IMR-90 (cell line): ENCODE measurements around the gene PIGN. TPM values are rescaled to one million over a fixed set of nuclear protein-coding genes. Genes with fewer than 3 reads are reported as not detected.

Experiments
- ATAC-seq: fragments of 200-7000 bp; cut with Tn5 transposase; 2 replicates; pipeline ENCODE4 v1.9.1; 2020; ENCODE audit warnings: low read depth, mild to moderate bottlenecking, moderate library complexity
- Bru-seq: library from RNA; stranded (reverse); fragments of 400-500 nt; gene quantifications from one replicate; lab custom pipeline; 2021; lab: Mats Ljungman, UMichigan
- BruChase-seq, 2 experiments: library from RNA; stranded (reverse); fragments of 400-500 nt; gene quantifications; one replicate each; lab custom pipeline; 2021; lab: Mats Ljungman, UMichigan
- BruUV-seq: library from RNA; stranded (reverse); fragments of 400-500 nt; replicated peaks from 2 replicates; lab custom pipeline; 2021; lab: Mats Ljungman, UMichigan
- CTCF ChIA-PET: fragments of 300-600 bp; formaldehyde crosslinking; extraction: SDS; loops from one replicate; lab custom pipeline; 2021; ENCODE audit warnings: antibody characterized with exemption; lab: Yijun Ruan, JAX
- POLR2A ChIA-PET: fragments of 300-600 bp; sonication (Branson Sonifier 250); formaldehyde crosslinking; loops from one replicate; lab custom pipeline; 2022; ENCODE audit warnings: antibody characterized with exemption; ENCODE audit not compliant: unreplicated experiment; lab: Charles Lee
- DNase-seq: peaks from one replicate; pipeline ENCODE4 v3.0.0; 2013
- H2AFZ ChIP-seq: replicated peaks from 2 replicates; pipeline ENCODE3; 2013; ENCODE audit warnings: low read length, mild to moderate bottlenecking; ENCODE audit not compliant: poor library complexity
- H2AK5ac ChIP-seq: 2 replicates; pipeline ENCODE4 v1.6.1; 2013; ENCODE audit warnings: low read depth, low read length, inconsistent platforms
- H2AK9ac ChIP-seq: replicated peaks from 2 replicates; pipeline ENCODE3; 2013; ENCODE audit warnings: mild to moderate bottlenecking, low read depth, low read length, moderate library complexity; ENCODE audit not compliant: poor library complexity
- H2BK120ac ChIP-seq: 2 replicates; pipeline ENCODE4 v1.6.1; 2013; ENCODE audit warnings: low read depth, low read length, inconsistent platforms
- H2BK15ac ChIP-seq: 3 replicates; pipeline ENCODE4 v1.6.1; 2013; ENCODE audit warnings: low read depth, low read length, inconsistent platforms
- H2BK20ac ChIP-seq: 2 replicates; pipeline ENCODE4 v1.6.1; 2013; ENCODE audit warnings: low read depth, mild to moderate bottlenecking, inconsistent platforms, low read length, moderate library complexity
- H2BK5ac ChIP-seq: 2 replicates; pipeline ENCODE4 v1.6.1; 2013; ENCODE audit warnings: mild to moderate bottlenecking, low read depth, low read length, inconsistent platforms; ENCODE audit not compliant: poor library complexity, severe bottlenecking
- H3K14ac ChIP-seq: replicated peaks from 2 replicates; pipeline ENCODE4 v1.6.1; 2013; ENCODE audit warnings: low read depth, low read length, inconsistent platforms
- H3K18ac ChIP-seq: 2 replicates; pipeline ENCODE4 v1.6.1; 2013; ENCODE audit warnings: low read depth, low read length, control low read depth
- H3K23ac ChIP-seq: 2 replicates; pipeline ENCODE4 v1.6.1; 2013; ENCODE audit warnings: low read depth, low read length, inconsistent platforms
- H3K27ac ChIP-seq: 2 replicates; pipeline ENCODE4 v1.5.1; 2013; ENCODE audit warnings: mild to moderate bottlenecking, control low read depth, low read length; ENCODE audit not compliant: insufficient read depth
- H3K27me3 ChIP-seq: 2 replicates; pipeline ENCODE4 v1.6.1; 2013; ENCODE audit warnings: low read length; ENCODE audit not compliant: control insufficient read depth, insufficient read depth
- H3K36me3 ChIP-seq: 2 replicates; pipeline ENCODE4 v1.6.1; 2013; ENCODE audit warnings: low read length, mixed read lengths; ENCODE audit not compliant: control insufficient read depth, insufficient read depth
- H3K4ac ChIP-seq: 2 replicates; pipeline ENCODE4 v1.6.1; 2013; ENCODE audit warnings: low read depth, low read length, inconsistent platforms
- H3K4me1 ChIP-seq: 2 replicates; pipeline ENCODE4 v1.6.1; 2013; ENCODE audit warnings: low read length, mixed read lengths; ENCODE audit not compliant: control insufficient read depth, insufficient read depth
- H3K4me2 ChIP-seq: 2 replicates; pipeline ENCODE4 v1.6.1; 2013; ENCODE audit warnings: low read depth, mild to moderate bottlenecking, control low read depth, low read length, moderate library complexity
- H3K4me3 ChIP-seq: 2 replicates; pipeline ENCODE4 v1.5.1; 2013; ENCODE audit warnings: low read depth, mild to moderate bottlenecking, control low read depth, low read length, moderate library complexity; ENCODE audit not compliant: insufficient read depth
- H3K56ac ChIP-seq: 2 replicates; pipeline ENCODE4 v1.6.1; 2013; ENCODE audit warnings: low read length, inconsistent platforms; ENCODE audit not compliant: insufficient read depth; ENCODE audit errors: extremely low read depth
- H3K79me1 ChIP-seq, 2 experiments: 2 replicates each; pipeline ENCODE4 v1.6.1; 2013; ENCODE audit warnings: low read length in 2 of 2, inconsistent platforms in 1 of 2, low read depth in 1 of 2
- H3K9ac ChIP-seq: 2 replicates; pipeline ENCODE4 v1.6.1; 2013; ENCODE audit warnings: low read depth, low read length, control low read depth
- H3K9me1 ChIP-seq: 2 replicates; pipeline ENCODE4 v1.6.1; 2013; ENCODE audit warnings: low read length, inconsistent platforms; ENCODE audit not compliant: insufficient read depth
- H3K9me3 ChIP-seq: 2 replicates; pipeline ENCODE4 v1.6.1; 2013; ENCODE audit warnings: low read length; ENCODE audit not compliant: control insufficient read depth, insufficient read depth
- H4K20me1 ChIP-seq: 2 replicates; pipeline ENCODE4 v1.6.1; 2013; ENCODE audit warnings: low read length, inconsistent platforms; ENCODE audit not compliant: insufficient read depth
- H4K5ac ChIP-seq: 2 replicates; pipeline ENCODE4 v1.6.1; 2013; ENCODE audit warnings: mild to moderate bottlenecking, low read depth, low read length, control low read depth
- H4K8ac ChIP-seq, 2 experiments: 2 replicates each; pipeline ENCODE4 v1.6.1; 2013; ENCODE audit warnings: low read depth in 2 of 2, low read length in 2 of 2, control low read depth in 1 of 2, inconsistent platforms in 1 of 2
- H4K91ac ChIP-seq: 2 replicates; pipeline ENCODE4 v1.6.1; 2013; ENCODE audit warnings: low read depth, low read length, inconsistent platforms; ENCODE audit not compliant: insufficient read depth
- BHLHE40 ChIP-seq: fragments of 150-350 bp; IDR thresholded peaks from 2 replicates; pipeline ENCODE4 v1.6.1; 2016; ENCODE audit warnings: mild to moderate bottlenecking, low read depth, low read length
- MAFK ChIP-seq: IDR thresholded peaks from 2 replicates; pipeline ENCODE4 v1.6.1; 2012; ENCODE audit warnings: low read depth, low read length, improper control_type of control experiment
- MAZ ChIP-seq: IDR thresholded peaks from 2 replicates; pipeline ENCODE4 v1.6.1; 2012; ENCODE audit warnings: low read depth, mild to moderate bottlenecking, low read length, improper control_type of control experiment, moderate library complexity, borderline replicate concordance
- MXI1 ChIP-seq: IDR thresholded peaks from 2 replicates; pipeline ENCODE4 v1.6.1; 2012; ENCODE audit warnings: low read depth, mild to moderate bottlenecking, low read length, moderate library complexity, borderline replicate concordance
- NFE2L2 ChIP-seq: fragments of 150-350 bp; IDR thresholded peaks from 2 replicates; pipeline ENCODE4 v1.6.1; 2016; ENCODE audit warnings: low read depth, mild to moderate bottlenecking, low read length
- POLR2A ChIP-seq: IDR thresholded peaks from 2 replicates; pipeline ENCODE4 v1.6.1; 2012; ENCODE audit warnings: mild to moderate bottlenecking, low read depth, low read length
- WGBS, 2 experiments: methylation state at CpG; one replicate each; pipeline versions ENCODE4 v1.1.5 to v1.1.7; 2013; ENCODE audit warnings: missing lambda C conversion rate in 2 of 2; ENCODE audit not compliant: insufficient read length in 1 of 2; ENCODE audit errors: extremely low coverage in 2 of 2; 5-methylcytosine and 5-hydroxymethylcytosine counted together
- dilution Hi-C: fragments of 300-500 bp; cut with HindIII; formaldehyde crosslinking; loops from one replicate; pipeline ENCODE4 v1.14.3; 2018; ENCODE audit warnings: low sequenced_read_pairs; ENCODE audit not compliant: unreplicated experiment
- in situ Hi-C: fragments of 300-500 bp; cut with MboI; formaldehyde crosslinking; loops from 3 replicates; pipeline ENCODE4 v1.14.3; 2019; ENCODE audit warnings: low sequenced_read_pairs, inconsistent platforms, mixed read lengths
- intact Hi-C: fragments of 100-400 bp; cut with micrococcal nuclease; formaldehyde crosslinking; loops from 2 replicates; pipeline ENCODE4 v1.10.0; 2022
- long read RNA-seq: library from polyadenylated mRNA; unstranded; transcript quantifications from one replicate; pipeline ENCODE4 v2.0.0, GENCODE V29; 2021; ENCODE audit not compliant: unreplicated experiment
- polyA plus RNA-seq, 3 experiments: library from polyadenylated mRNA; depleted of rRNA; stranded (reverse); fragments of >200 nt; gene quantifications; 2 replicates each; pipeline ENCODE4 v1.2.3, GENCODE V29; 2012; ENCODE audit warnings: low replicate concordance in 1 of 3
- total RNA-seq: library from RNA; depleted of rRNA; stranded (reverse); fragments of >200 nt; gene quantifications from 2 replicates; pipeline ENCODE4 v1.2.3, GENCODE V29; 2012; rRNA removed

PIGN gene
- total RNA-seq = 17.9 and 42.2 TPM in 2 replicates
- polyA plus RNA-seq (2012; rRNA removed) = 5.8 and 9.0 TPM in 2 replicates
- polyA plus RNA-seq (2012; cell fraction: cytosol; rRNA removed) = 1.3 and 1.6 TPM in 2 replicates
- 0.71 and 5.9 TPM in 2 replicates for polyA plus RNA-seq (2012; cell fraction: nucleus; rRNA removed; ENCODE audit: low replicate concordance)
- Bru-seq, nascent RNA = percentile 65 among the genes with signal in this experiment
- percentile 65 among the genes with signal in this experiment for BruChase-seq, experiment 1, labeled RNA remaining after a 6-hour chase
- BruChase-seq, experiment 2, labeled RNA remaining after a 2-hour chase = percentile 76 among the genes with signal in this experiment
- long read RNA-seq, full-length matches to known transcripts = 21 of 39 reads
- long read RNA-seq, partial matches to known transcripts = 6 of 39 reads
- long read RNA-seq, other reads (novel, unspliced or antisense) = 12 of 39 reads

DNA sequence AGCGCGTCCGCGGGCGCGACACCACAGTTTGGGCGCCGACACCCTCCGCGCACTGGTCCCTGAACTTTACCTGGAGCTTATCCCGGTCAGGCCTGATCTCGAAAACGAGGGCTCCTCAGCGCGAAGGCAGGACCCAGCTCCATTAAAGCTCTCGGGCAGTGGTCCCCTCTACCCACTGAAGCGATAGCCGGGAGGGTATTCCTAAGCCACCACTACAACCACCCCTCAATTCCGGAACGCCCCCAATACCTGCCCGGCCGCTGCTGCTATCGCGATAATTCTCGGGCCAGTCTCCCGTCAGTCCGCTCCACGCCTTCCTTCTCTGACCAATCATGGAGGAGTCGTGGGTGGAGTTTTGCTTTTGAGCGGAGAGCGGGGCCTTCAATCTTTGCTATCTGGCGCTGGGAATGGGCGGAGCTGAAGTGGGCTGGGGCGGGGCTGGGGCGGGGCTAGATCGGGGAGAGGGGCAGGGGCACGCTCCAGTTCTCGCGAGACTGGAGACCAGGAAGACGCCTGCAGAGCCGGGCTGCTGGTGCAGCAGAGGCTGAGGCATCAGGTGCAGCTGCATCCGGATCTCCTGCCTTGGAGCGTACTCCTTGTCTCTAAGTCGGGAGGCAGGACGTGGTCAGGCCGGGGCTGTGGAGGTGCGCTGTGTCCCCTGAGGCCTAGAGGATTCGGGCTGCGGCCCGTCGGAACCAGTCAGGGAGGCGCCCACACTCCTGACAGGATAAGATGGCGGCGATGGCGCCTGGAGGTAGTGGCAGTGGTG lies at the start of gene PIGN, which contains the start of gene RELCH:
Gene PIGN (minus strand): TSS at position 283 of the 769 bp plus-strand sequence. CDS start 25,703 bp downstream, outside the sequence.
Gene RELCH (plus strand): TSS at position 482 of the 769 bp plus-strand sequence. CDS start 251 bp downstream, at position 733.
- no peak within 1 kb of the TSS; the same call in 1 of the 2 replicates for H3K56ac ChIP-seq
- H4K5ac ChIP-seq = peak within 1 kb of the TSS; percentile 87
- intact Hi-C loops = loop anchor here (1.0 to 10.0 kb wide), 4 partner anchors 62 to 798 kb away; partner anchors contain the start of genes PHLPP1 and ZCCHC2
- ATAC-seq (peak; percentile 95), DNase-seq (peak; percentile 98)
- peaks cover 20% of the 10 kb centered on the region; the same call in 1 of the 2 replicates for H4K20me1 ChIP-seq
- H3K4ac ChIP-seq = peak within 1 kb of the TSS; percentile 88
- H3K4me2 ChIP-seq = peak within 1 kb of the TSS; percentile 97
- peak within 1 kb of the TSS; percentile 74 for H3K14ac ChIP-seq
- H2BK20ac ChIP-seq = no peak within 1 kb of the TSS
- H3K18ac ChIP-seq = peak within 1 kb of the TSS; percentile 60; the same call in 1 of the 2 replicates
- peak within 1 kb of the TSS; percentile 82 for H2BK5ac ChIP-seq
- H4K91ac ChIP-seq = peak within 1 kb of the TSS; percentile 92
- ChIA-PET POLR2A (no interaction called here), CTCF (interaction anchor here (0.6 to 1.2 kb wide), 4 partner anchors 11 to 22 kb away, joined by 3 to 6 read pairs (median 4); no protein-coding TSS in a partner anchor)
- peak within 1 kb of the TSS; percentile 84 for H2AK9ac ChIP-seq
- peak within 1 kb of the TSS; percentile 96 for H3K4me3 ChIP-seq
- no peaks in the 10 kb centered on the region; the same call in 1 of the 2 replicates for H3K9me1 ChIP-seq
- no peaks in the 10 kb centered on the region for H3K36me3 ChIP-seq
- H3K23ac ChIP-seq = peak within 1 kb of the TSS; percentile 70
- H2AK5ac ChIP-seq = peak within 1 kb of the TSS; percentile 91
- H3K27ac ChIP-seq = peak within 1 kb of the TSS; percentile 87
- in situ Hi-C loops = loop anchor here (5.0 to 25.0 kb wide), 4 partner anchors 60 to 800 kb away; partner anchors contain the start of gene PHLPP1
- H3K9ac ChIP-seq = peak within 1 kb of the TSS; percentile 88
- BruUV-seq = no TSS peak
- WGBS, 2 experiments = 0% methylated on average over 15 of the region's 55 CpGs; no CpG with 5 or more reads in 1 of the 2 experiments
- no peak within 1 kb of the TSS; the same call in 2 of the 3 replicates for H2BK15ac ChIP-seq
- H2BK120ac ChIP-seq = peak within 1 kb of the TSS; percentile 28; the same call in 1 of the 2 replicates
- peak within 1 kb of the TSS; percentile 85 to 94 for H4K8ac ChIP-seq
- H3K9me3 ChIP-seq = no peaks in the 10 kb centered on the region
- H2AFZ ChIP-seq = peak within 1 kb of the TSS; percentile 97
- H3K79me1 ChIP-seq = peaks cover 9 to 35% of the 10 kb centered on the region in 2 experiments
- TF ChIP-seq NFE2L2 = no peak
- TF ChIP-seq MXI1 = peak; percentile 11; the same call in 1 of the 2 replicates
- TF ChIP-seq MAZ = peak; percentile 76; the same call in 1 of the 2 replicates
- no peak for TF ChIP-seq BHLHE40
- no peak for TF ChIP-seq MAFK
- TF ChIP-seq POLR2A = peak; percentile 70
- dilution Hi-C loops = no loop called here
- H3K27me3 ChIP-seq = no peaks in the 10 kb centered on the region
- peaks cover 8% of the 10 kb centered on the region; the same call in 1 of the 2 replicates for H3K4me1 ChIP-seq
